T-helper 2 cell treated with Interferon-gamma antibody and Interleukin-4, amounts not matched to agents 5 μg/mL and 100 μg/mL, for 36 hours (primary cell): ENCODE measurements around the gene ST3GAL4.

Experiments used
- DNase-seq: peaks from one replicate; pipeline ENCODE4 v3.0.0; 2021; ENCODE audit warnings: low spot score
- H3K27ac Mint-ChIP-seq: one replicate; pipeline ENCODE4 v1.8.0; 2021; ENCODE audit warnings: mild to moderate bottlenecking, mixed read lengths
- H3K27me3 Mint-ChIP-seq: one replicate; pipeline ENCODE4 v1.8.0; 2021; ENCODE audit warnings: low read depth, mixed read lengths
- H3K36me3 Mint-ChIP-seq: one replicate; pipeline ENCODE4 v1.8.0; 2021; ENCODE audit warnings: low read depth, mixed read lengths
- H3K4me1 Mint-ChIP-seq: one replicate; pipeline ENCODE4 v1.8.0; 2021; ENCODE audit warnings: low read depth, mixed read lengths
- H3K4me3 Mint-ChIP-seq: one replicate; pipeline ENCODE4 v1.8.0; 2022; ENCODE audit warnings: mild to moderate bottlenecking, moderate library complexity, mixed read lengths
- H3K9me3 Mint-ChIP-seq: one replicate; pipeline ENCODE4 v1.8.0; 2021; ENCODE audit warnings: mixed read lengths

The ST3GAL4 gene

GRCh38 chr11:126456783-126457542 is 101.5 kb downstream of the ST3GAL4 start:
- DNase-seq: no peak
- no peak overlapping the region for H3K4me3 Mint-ChIP-seq
- H3K27me3 Mint-ChIP-seq: no peaks in the 10 kb centered on the region
- no peak overlapping the region for H3K27ac Mint-ChIP-seq
- no peaks in the 10 kb centered on the region for H3K36me3 Mint-ChIP-seq
- no peaks in the 10 kb centered on the region for H3K9me3 Mint-ChIP-seq
- no peaks in the 10 kb centered on the region for H3K4me1 Mint-ChIP-seq

GRCh38 chr11:126457817-126458216 is 102.3 kb downstream of the ST3GAL4 start:
- no peak overlapping the region for H3K4me3 Mint-ChIP-seq
- no peaks in the 10 kb centered on the region for H3K9me3 Mint-ChIP-seq
- H3K27me3 Mint-ChIP-seq: no peaks in the 10 kb centered on the region
- no peaks in the 10 kb centered on the region for H3K36me3 Mint-ChIP-seq
- no peak for DNase-seq
- H3K27ac Mint-ChIP-seq: no peak overlapping the region
- H3K4me1 Mint-ChIP-seq: no peaks in the 10 kb centered on the region

- no peak overlapping the region for H3K27ac Mint-ChIP-seq
- H3K4me3 Mint-ChIP-seq: no peak overlapping the region
- peaks cover 5% of the 10 kb centered on the region for H3K27me3 Mint-ChIP-seq
- H3K36me3 Mint-ChIP-seq: no peaks in the 10 kb centered on the region
- peaks cover 3% of the 10 kb centered on the region for H3K4me1 Mint-ChIP-seq
- no peak for DNase-seq
- no peaks in the 10 kb centered on the region for H3K9me3 Mint-ChIP-seq
Observed at GRCh38 chr11:126459691-126460281, 104.3 kb downstream of the ST3GAL4 start.

GRCh38 chr11:126460417-126461095 is 105.1 kb downstream of the ST3GAL4 start:
- Mint-ChIP-seq H3K27me3 (peaks cover 5% of the 10 kb centered on the region), H3K9me3 (no peaks in the 10 kb centered on the region), H3K4me3 (no peak overlapping the region), H3K36me3 (no peaks in the 10 kb centered on the region), H3K27ac (no peak overlapping the region), H3K4me1 (peaks cover 9% of the 10 kb centered on the region)
- no peak for DNase-seq

GRCh38 chr11:126461096-126461440 is 105.6 kb downstream of the ST3GAL4 start:
- no peak for DNase-seq
- no peaks in the 10 kb centered on the region for H3K36me3 Mint-ChIP-seq
- H3K27ac Mint-ChIP-seq: no peak overlapping the region
- no peak overlapping the region for H3K4me3 Mint-ChIP-seq
- H3K27me3 Mint-ChIP-seq: peaks cover 5% of the 10 kb centered on the region
- H3K9me3 Mint-ChIP-seq: no peaks in the 10 kb centered on the region
- H3K4me1 Mint-ChIP-seq: peaks cover 14% of the 10 kb centered on the region

GRCh38 chr11:126461996-126462395 is 106.5 kb downstream of the ST3GAL4 start:
- Mint-ChIP-seq H3K27me3 (peaks cover 5% of the 10 kb centered on the region), H3K36me3 (no peaks in the 10 kb centered on the region), H3K4me1 (peaks cover 18% of the 10 kb centered on the region), H3K4me3 (no peak overlapping the region), H3K9me3 (no peaks in the 10 kb centered on the region), H3K27ac (no peak overlapping the region)
- DNase-seq: no peak

- H3K36me3 Mint-ChIP-seq: no peaks in the 10 kb centered on the region
- H3K27me3 Mint-ChIP-seq: peaks cover 5% of the 10 kb centered on the region
- no peak overlapping the region for H3K4me3 Mint-ChIP-seq
- no peak overlapping the region for H3K27ac Mint-ChIP-seq
- peaks cover 18% of the 10 kb centered on the region for H3K4me1 Mint-ChIP-seq
- no peak for DNase-seq
- H3K9me3 Mint-ChIP-seq: no peaks in the 10 kb centered on the region
Observed at GRCh38 chr11:126462422-126462821, 106.9 kb downstream of the ST3GAL4 start.
